ENCODE measurements around the gene CST7.

The CST7 gene

DNA sequence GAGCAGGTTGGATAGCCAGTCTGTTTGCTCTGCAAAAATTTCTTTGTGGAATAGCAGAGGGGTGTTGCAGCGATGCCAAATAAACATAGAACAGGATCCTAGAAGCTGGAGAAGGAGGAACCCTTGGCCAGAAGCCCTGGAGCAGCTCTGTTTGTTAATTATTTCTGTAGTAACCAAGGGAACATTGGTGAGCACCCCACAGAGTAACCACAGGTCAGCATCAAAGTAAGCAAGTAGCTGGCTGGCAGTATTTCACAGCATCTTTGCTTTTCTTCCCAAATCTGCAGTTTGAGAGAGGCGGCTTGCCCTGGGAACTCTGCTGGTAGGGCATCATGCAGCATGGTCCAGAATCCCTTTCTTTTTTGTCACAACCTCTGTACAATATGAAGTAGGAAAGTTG is 56.2 kb downstream of the CST7 start:
- Histone ChIP-seq H3K36me3 (ENCODE audit: control insufficient read depth, insufficient read depth, low read length) (no peaks in the 10 kb centered on the region), H3K9me3 (ENCODE audit: control insufficient read depth, insufficient read depth, low read length) (no peaks in the 10 kb centered on the region), H3K27me3 (ENCODE audit: control insufficient read depth, insufficient read depth, low read length) (no peaks in the 10 kb centered on the region), H3K27ac (ENCODE audit: low read length) (no peak overlapping the region), H3K4me3 (ENCODE audit: low read length) (no peak overlapping the region), H3K4me1 (ENCODE audit: control insufficient read depth, insufficient read depth, low read length) (no peaks in the 10 kb centered on the region)
- no peak for DNase-seq (ENCODE audit: low read depth, low spot score)
- no CpG with 5 or more reads among the region's 2 CpGs for WGBS (ENCODE audit: insufficient coverage, insufficient read length)

GRCh38 chr20:25005661-25006060 is 56.6 kb downstream of the CST7 start:
- Histone ChIP-seq H3K4me3 (ENCODE audit: low read length) (no peak overlapping the region), H3K9me3 (ENCODE audit: control insufficient read depth, insufficient read depth, low read length) (no peaks in the 10 kb centered on the region), H3K27ac (ENCODE audit: low read length) (no peak overlapping the region), H3K36me3 (ENCODE audit: control insufficient read depth, insufficient read depth, low read length) (no peaks in the 10 kb centered on the region), H3K4me1 (ENCODE audit: control insufficient read depth, insufficient read depth, low read length) (no peaks in the 10 kb centered on the region), H3K27me3 (ENCODE audit: control insufficient read depth, insufficient read depth, low read length) (no peaks in the 10 kb centered on the region)
- DNase-seq (ENCODE audit: low read depth, low spot score): no peak
- no CpG with 5 or more reads among the region's 8 CpGs for WGBS (ENCODE audit: insufficient coverage, insufficient read length)

- Histone ChIP-seq H3K27me3 (ENCODE audit: control insufficient read depth, insufficient read depth, low read length) (no peaks in the 10 kb centered on the region), H3K9me3 (ENCODE audit: control insufficient read depth, insufficient read depth, low read length) (no peaks in the 10 kb centered on the region), H3K27ac (ENCODE audit: low read length) (no peak overlapping the region), H3K36me3 (ENCODE audit: control insufficient read depth, insufficient read depth, low read length) (no peaks in the 10 kb centered on the region), H3K4me1 (ENCODE audit: control insufficient read depth, insufficient read depth, low read length) (no peaks in the 10 kb centered on the region), H3K4me3 (ENCODE audit: low read length) (no peak overlapping the region)
- DNase-seq (ENCODE audit: low read depth, low spot score): no peak
- WGBS (ENCODE audit: insufficient coverage, insufficient read length): no CpG with 5 or more reads among the region's 12 CpGs
These were observed 57.5 kb downstream of the CST7 start for GRCh38 chr20:25006431-25007167.

GRCh38 chr20:25007491-25008305 is 58.6 kb downstream of the CST7 start:
- Histone ChIP-seq H3K4me3 (ENCODE audit: low read length) (no peak overlapping the region), H3K27me3 (ENCODE audit: control insufficient read depth, insufficient read depth, low read length) (no peaks in the 10 kb centered on the region), H3K4me1 (ENCODE audit: control insufficient read depth, insufficient read depth, low read length) (no peaks in the 10 kb centered on the region), H3K27ac (ENCODE audit: low read length) (no peak overlapping the region), H3K36me3 (ENCODE audit: control insufficient read depth, insufficient read depth, low read length) (no peaks in the 10 kb centered on the region), H3K9me3 (ENCODE audit: control insufficient read depth, insufficient read depth, low read length) (no peaks in the 10 kb centered on the region)
- WGBS (ENCODE audit: insufficient coverage, insufficient read length): no CpG with 5 or more reads among the region's 22 CpGs
- DNase-seq (ENCODE audit: low read depth, low spot score): no peak

DNA sequence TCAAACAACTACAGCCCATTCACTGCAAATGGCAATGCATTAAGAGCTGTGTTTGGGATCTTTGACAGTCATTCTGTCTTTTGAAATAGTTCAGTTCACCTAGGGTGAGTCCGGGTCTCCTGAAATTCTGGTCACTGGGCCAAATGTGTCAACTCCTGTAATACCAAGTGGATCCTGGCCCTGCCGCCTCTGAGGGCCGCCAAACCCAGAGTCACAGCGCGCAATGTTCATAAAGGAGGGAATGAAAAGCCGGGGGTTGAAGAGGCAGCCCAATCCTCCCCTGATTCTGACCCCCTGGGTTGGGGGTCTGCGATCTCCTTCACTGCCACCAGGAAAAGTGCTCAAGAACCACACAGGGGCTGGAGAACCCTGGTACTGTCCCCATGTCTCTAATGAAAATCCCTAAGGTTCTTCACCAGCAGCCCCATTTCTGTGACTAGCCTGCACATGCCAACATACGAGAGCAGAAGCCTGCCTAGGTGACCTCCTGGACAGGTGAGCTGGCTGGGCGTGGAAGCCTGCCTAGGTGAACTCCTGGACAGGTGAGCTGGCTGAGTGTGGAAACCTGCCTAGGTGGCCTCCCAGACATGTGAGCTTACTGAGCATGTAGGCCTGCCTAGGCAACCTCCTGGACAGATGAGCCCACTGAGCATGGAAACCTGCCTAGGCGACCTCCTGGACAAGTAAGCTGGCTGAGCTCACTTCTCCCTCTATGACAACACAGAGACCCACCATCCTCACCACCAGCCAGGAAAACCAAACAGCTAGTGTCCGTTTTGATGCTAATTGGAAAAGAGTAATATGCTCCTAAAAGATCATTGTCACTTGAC is 59.5 kb downstream of the CST7 start:
- no CpG with 5 or more reads among the region's 11 CpGs for WGBS (ENCODE audit: insufficient coverage, insufficient read length)
- Histone ChIP-seq H3K9me3 (ENCODE audit: control insufficient read depth, insufficient read depth, low read length) (no peaks in the 10 kb centered on the region), H3K27ac (ENCODE audit: low read length) (no peak overlapping the region), H3K4me1 (ENCODE audit: control insufficient read depth, insufficient read depth, low read length) (no peaks in the 10 kb centered on the region), H3K36me3 (ENCODE audit: control insufficient read depth, insufficient read depth, low read length) (no peaks in the 10 kb centered on the region), H3K27me3 (ENCODE audit: control insufficient read depth, insufficient read depth, low read length) (no peaks in the 10 kb centered on the region), H3K4me3 (ENCODE audit: low read length) (no peak overlapping the region)
- DNase-seq (ENCODE audit: low read depth, low spot score): no peak
